GM12801 (cell line): ENCODE measurements around the gene UBL4A.

Experiments
- TF ChIP-seq, protein P1 (sequence below): IDR thresholded peaks from one replicate; pipeline ENCODE4 v1.5.1; 2011; ENCODE audit warnings: control low read depth; ENCODE audit not compliant: insufficient read length; ENCODE audit errors: extremely low read depth

The UBL4A gene

DNA sequence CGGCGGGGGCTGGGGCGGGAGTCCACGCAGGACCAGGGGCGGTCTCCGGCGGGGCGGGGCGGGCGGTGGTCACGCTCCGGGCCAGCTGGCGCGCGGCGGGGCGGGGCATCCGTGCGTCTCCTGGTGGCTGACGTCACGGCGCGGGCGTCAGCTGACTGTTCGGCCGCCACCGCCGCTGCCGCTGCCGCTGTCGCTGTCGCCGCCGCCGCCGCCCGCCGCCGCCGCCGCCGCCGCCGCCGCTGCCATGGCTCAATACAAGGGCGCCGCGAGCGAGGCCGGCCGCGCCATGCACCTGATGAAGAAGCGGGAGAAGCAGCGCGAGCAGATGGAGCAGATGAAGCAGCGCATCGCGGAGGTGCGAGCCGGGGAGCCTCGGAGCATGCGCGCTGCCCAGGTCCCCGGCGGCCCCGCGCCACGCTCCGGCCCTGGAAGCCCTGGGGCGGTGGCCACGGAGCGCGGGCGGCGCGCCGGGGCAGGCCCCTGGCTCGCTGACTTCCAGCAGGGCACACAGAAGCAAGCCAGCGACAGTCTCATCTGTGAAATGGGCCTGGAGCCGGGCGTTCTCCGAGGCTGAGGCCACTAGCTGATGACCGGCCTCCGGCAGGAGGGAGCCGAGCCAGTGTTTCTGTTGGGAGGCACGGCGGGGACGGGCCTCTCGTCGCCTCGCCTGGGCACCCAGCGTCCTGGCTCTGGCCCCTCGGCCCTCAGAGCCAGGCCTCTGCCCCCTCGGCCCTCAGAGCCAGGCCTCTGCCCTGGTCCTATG, 42.2 kb downstream of the UBL4A start, which contains the start of gene FAM50A:
Gene FAM50A, plus strand, starts transcription at position 150 of the 763 bp plus-strand sequence. Its CDS starts 95 bp downstream, at position 245.
- TF ChIP-seq, protein P1, sequence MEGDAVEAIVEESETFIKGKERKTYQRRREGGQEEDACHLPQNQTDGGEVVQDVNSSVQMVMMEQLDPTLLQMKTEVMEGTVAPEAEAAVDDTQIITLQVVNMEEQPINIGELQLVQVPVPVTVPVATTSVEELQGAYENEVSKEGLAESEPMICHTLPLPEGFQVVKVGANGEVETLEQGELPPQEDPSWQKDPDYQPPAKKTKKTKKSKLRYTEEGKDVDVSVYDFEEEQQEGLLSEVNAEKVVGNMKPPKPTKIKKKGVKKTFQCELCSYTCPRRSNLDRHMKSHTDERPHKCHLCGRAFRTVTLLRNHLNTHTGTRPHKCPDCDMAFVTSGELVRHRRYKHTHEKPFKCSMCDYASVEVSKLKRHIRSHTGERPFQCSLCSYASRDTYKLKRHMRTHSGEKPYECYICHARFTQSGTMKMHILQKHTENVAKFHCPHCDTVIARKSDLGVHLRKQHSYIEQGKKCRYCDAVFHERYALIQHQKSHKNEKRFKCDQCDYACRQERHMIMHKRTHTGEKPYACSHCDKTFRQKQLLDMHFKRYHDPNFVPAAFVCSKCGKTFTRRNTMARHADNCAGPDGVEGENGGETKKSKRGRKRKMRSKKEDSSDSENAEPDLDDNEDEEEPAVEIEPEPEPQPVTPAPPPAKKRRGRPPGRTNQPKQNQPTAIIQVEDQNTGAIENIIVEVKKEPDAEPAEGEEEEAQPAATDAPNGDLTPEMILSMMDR, result no peak

DNA sequence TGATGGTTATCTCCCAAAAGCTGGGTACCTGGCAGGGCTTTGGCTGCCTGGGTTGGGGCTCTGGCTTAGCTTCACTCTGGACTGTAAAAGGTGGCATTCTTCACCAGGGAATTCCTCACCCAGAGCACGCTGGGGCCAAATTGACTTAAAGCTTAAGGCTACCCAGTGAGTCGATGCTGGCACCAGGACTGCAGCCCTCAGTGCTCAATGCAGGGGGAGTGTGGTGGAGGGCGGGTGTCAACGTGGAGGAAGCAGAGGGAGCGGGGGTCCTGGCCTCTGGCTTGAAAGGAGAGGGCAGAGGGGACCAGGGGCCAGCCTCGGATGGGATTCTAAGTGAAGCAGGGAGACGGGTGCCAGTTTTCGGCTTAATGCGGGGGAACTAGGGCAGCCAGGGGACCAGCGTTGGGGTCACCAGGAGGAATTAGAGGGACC, 42.9 kb downstream of the UBL4A start:
- TF ChIP-seq, protein P1, result no peak

DNA sequence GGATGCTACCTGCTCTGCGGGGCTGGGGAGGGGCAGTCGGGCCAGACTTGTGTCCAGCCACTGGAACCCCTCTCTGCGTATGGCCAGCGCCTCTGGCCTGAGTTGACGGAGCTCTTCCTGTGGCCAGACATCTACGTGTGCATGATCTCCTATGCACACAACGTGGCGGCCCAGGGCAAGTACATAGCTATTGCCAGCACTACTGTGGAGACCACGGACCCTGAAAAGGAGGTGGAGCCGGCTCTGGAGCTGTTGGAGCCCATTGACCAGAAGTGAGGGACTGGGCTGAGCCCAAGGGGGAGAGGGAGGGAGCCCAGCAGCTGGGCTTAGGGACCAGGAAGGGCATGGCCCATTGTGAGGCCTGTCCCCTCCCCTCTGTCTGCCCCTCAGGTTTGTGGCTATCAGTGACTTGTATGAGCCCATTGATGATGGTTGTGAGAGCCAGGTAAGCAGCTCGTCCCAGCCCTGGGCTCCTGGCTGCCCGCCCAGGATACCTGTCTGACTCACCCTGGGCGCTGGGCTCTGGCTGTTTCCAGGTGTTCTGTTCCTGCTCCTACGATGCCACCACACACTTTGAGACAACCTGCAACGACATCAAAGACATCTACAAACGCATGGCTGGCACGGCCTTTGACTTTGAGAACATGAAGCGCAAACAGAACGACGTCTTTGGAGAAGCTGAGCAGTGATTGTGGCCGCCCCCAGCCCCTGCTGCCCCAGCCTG, 44.3 kb downstream of the UBL4A start:
- TF ChIP-seq, protein P1, result no peak

DNA sequence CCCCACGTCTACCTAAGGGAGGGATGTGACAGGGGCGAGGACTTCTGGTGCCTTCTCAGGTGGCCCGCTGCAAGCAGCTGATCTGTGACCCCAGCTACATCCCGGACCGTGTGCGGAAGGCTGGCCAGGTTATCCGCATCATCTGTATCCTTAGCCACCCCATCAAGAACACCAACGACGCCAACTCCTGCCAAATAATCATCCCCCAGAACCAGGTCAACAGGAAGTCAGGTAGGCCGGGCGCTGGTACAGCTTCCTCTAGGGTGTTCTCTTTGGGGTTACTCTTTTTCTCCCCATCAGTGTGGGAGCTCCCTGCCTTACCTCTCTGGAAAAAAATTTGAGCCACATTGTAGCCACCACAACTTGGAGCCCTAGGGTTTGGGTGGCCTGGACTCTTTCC, 44.9 kb downstream of the UBL4A start:
- TF ChIP-seq, protein P1, result no peak

DNA sequence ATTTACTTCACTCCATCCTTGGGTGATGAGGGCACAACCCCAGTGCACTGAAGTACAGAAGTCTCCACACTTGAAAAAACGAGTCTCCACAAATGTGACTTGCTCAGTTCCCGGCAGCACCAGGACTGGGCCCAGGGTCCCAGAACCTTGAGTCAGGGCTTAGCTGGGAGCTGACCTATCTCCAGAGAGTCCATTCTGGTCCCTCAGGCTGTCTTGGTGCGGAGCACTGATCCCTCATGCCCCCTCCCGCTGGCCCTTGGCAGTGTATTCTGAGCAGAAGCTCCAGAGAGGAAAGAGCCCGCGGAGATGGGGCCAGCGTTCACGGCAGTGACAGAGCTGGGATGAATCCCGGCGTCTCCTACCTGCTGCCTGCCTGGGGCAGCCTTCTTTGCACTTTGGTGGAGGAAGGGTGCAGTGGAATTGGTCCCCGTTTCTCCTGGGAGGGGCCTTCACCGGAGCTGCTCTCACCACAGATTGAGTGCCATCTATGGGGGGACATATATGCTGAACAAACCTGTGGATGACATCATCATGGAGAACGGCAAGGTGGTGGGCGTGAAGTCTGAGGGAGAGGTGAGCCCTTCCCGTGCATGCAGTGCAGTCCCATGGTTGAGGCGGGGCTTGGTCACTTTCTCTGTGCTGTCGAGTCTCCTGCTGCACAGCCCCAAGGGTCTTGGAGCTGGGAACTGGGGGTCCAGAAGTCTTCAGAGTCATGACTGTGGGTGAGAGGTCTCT, 45.6 kb downstream of the UBL4A start:
- TF ChIP-seq, protein P1, result no peak

DNA sequence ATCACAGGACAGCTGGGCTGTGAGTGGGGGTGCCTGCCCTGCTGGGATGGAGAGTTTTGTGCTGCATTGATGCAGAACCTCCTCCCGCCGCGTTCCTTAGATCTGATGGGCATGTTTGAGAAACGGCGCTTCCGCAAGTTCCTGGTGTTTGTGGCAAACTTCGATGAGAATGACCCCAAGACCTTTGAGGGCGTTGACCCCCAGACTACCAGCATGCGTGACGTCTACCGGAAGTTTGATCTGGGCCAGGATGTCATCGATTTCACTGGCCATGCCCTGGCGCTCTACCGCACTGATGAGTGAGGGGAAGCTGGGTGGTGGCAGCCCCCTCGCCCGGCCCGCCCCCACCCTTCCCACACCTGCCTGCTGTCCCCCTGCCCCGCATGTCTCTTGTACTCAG, 46.6 kb downstream of the UBL4A start:
- TF ChIP-seq, protein P1, result no peak
